ENCODE measurements around the gene CRYBB2.
A peak's percentile ranks its signal among the peaks of the same experiment; 100 is the strongest.
"Not testable (repeated sequence)": the region's sequence is repeated elsewhere in the genome, so short reads cannot be mapped to it uniquely, and the experiment has no call there.

The CRYBB2 gene

DNA sequence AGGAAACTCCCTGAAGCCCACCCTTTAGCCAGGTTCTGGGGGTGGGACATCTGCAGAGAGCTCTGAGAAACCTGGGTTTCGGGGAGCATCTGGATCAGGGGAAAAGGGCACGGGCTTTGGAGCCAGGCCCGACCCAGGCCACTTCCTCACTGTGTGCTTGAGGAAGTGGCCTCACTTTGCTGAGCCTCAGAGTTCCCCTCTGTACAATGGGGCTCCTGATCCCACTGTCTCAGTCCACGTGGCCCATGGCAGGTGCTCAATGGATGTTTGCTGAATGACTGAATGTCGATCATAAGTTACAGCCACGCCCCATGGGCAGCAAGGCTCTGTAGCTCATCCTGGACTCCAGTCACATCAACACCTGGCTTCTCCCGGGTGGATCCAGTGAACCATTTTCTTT lies 18.5 kb upstream of the CRYBB2 start:
- DNase-seq = no peak

DNA sequence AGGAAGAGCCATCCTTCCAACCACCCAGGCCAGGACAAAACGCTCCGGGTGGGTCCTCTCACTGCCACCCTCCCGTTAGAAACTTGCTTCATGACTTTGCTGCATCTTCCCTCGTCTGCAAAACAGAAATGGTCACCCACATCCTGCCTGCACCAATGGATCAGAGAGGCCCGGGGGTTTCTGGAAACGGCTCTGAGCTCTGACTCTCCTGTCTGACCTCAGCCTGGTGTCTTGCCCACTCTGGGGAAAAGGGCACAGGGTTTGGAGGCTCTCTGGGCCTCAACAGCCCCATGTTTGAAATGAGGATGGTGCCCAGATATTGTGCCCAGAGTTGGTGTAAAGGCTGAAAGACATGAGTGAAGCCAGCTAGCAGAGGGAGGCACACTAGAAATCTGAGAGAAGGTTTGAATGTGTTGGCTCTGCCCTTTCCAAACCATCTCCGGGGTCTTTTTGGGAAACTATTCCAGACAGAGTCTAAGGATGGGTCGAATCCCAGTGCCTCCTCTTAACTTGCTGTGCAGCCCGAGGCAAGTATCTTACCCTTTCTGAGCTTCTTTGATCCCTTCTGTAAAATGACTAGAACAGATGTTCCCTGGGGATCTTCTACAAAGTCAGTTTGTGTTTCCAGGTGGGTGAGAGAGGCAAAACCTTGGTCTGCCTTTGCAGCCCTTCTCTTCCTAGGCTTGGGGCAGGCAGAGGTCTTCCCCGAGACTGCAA lies 17.7 kb upstream of the CRYBB2 start:
- DNase-seq = no peak

DNA sequence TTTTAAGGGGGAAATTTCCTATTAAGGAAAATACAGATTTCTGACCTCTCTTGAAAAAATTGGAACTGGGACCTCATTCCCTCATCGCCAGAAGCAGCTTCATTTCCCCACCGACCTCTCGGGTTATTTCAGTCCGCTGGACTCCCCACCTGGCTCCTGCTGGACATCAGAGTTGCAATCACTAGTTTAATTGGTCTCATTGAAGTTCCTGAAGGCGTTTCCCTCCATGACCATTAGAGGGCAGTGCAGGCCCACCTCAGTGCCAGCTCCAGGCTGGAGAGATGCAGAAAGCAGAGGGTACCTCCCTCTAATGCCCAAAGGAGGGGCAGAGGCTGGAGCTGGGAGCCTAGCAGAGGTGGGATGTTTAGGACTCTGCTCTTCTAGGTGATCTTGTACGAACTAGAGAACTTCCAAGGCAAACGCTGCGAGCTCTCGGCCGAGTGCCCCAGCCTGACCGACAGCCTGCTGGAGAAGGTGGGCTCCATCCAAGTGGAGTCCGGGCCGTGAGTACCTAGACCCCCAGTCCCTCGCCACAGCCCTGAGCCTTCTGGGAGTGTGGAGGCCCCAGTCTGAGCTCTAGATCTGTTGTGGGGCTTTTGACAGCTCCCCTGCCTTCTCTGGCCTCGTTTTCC lies 17.0 kb upstream of the CRYBB2 start:
- DNase-seq = peak; percentile 48

DNA sequence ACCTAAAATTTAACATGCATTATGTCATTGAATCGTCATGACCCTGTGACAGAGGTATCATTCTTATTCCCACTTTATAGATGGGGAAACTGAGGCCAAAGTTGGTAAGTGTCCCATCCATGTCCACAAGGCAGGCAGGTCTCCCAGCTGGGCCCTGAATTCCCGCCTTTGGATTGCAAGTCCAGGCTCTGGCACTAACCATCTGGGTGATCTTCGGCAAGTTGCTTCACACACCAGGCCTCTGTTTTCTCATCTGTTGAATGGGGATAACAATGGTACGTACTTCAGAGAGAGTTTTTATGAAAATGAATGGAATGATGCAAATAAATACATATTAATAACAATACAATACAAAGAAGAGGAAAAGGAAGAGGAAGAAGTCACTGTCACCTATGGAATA lies 16.4 kb upstream of the CRYBB2 start:
- DNase-seq = no peak

DNA sequence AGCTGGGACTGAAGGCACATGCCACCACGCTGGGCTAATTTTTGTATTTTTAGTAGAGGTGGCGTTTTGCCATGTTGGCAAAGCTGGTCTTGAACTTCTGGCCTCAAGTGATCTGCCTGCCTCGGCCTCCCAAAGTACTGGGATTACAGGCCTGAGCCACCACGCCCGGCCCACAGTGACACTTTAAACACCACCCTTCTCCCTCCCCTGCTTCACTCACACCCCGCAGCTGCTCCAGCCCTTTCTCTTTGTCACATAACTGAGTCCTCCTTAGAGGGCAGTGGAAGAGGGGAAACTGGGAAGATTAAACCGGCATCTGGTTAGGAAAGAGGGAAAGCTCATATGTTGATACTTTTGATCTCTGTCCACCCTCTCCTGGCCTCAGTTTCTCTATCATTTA lies 14.9 kb upstream of the CRYBB2 start:
- not testable (repeated sequence) for DNase-seq

DNA sequence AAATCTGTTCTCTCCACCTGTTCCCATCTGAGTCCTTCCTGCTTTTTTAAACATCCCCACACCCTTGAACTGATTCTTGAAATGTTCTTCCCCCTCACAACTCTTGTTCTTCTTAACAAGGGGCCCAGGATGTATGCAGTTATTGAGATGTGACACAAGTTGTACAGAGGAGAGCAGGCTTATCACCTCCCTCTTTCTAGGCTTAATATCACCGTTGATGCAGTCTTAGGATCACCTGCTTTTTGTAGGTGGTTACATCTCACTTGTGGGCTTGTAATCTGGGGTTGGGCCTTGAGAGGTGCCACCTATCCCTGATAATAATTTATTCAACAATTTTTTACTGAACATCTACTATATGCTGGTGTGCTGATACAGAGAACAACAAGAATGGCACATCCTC lies 13.6 kb upstream of the CRYBB2 start:
- DNase-seq = no peak

DNA sequence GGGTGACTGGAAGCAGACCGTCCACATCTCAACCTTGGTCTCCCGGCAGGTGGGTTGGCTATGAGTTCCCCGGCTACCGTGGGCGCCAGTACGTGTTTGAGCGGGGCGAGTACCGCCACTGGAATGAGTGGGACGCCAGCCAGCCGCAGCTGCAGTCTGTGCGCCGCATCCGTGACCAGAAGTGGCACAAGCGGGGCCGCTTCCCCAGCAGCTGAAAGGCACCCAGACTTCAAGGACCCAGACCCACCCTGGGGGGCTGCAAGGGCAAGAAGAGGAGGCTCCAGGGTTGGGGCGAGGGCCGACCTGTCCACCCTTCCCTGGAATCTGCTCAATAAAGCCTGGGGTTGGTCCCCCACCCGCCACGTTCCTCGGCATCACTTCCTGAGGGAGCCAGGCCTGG lies 12.4 kb upstream of the CRYBB2 start:
- no peak for DNase-seq

DNA sequence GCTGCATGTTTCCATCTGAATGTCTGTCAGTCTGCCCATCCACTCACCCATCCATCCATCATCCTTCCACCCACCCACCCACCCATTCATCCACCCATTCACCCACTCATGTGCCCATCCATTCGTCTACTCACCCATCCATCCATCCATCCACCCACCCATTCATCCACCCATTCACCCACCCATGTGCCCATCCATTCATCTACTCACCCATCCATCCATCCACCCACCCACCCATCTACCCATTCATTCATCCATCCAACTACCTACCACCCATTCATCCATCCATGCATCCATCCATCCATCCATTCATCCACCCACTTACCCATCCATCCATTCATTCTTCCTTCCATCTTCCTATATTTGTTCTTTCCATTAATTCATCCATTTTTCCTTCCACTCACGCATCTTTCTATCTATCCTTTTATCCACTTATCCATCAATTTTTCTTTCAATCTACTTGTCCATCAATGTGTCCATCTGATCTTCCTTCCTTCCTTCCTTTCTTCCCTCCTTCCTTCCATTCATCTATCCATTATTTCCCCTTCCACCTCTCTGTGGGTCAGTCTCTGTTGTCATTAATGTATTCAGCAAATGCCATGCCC lies 11.8 kb upstream of the CRYBB2 start:
- no peak for DNase-seq

DNA sequence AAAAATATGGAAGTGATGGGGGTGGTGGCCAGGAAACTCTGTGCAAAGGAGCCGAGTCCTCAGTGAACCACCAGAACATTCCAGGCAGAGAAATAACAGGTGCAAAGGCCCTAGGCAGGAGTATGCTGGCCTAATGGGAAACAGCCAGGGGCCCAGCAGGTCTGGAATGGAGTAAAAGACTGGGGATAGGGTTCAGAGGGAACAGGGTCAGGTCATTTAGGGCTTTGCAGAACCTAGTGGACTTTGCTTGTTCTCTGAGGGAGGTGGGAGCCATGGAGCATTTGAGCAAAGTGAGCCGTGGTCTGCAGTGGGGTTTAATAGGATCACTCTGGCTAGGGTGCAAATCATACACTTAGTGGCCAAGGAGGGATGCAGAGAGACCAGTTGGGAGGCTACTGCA lies 11.1 kb upstream of the CRYBB2 start:
- no peak for DNase-seq

DNA sequence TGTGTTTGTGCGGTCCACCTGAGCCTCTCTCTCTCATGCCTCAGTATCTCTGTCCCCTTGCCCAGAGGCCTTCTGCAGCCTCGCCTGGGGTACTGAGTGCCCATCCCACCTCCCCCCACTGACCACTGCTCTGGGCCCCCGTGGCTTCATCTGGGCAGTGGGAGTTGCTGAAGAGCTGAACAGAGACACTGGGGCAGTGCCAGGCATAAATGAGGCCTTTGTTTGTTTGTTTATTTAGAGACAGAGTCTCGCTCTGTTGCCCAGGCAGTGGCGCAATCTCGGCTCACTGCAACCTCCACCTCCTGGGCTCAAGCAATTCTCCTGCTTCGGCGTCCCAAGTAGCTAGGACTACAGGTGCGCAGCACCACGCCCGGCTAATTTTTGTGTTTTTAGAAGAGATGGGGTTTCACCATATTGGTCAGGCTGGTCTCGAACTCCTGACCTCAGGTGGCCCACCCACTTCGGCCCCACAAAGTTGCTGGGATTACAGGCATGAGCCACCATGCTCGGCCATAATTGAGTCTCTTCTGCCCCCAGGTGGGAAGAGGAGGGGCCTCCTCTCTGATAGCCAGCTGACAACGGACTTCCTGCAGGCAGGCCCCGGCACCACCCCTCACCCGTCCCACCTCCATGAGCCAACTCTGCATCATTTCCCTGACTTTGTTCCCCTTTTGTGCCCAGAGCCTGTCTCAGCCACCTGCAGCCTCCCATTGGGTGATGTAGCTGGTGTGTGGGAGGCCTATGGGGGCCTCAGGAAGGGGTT lies 10.5 kb upstream of the CRYBB2 start:
- DNase-seq = no peak

DNA sequence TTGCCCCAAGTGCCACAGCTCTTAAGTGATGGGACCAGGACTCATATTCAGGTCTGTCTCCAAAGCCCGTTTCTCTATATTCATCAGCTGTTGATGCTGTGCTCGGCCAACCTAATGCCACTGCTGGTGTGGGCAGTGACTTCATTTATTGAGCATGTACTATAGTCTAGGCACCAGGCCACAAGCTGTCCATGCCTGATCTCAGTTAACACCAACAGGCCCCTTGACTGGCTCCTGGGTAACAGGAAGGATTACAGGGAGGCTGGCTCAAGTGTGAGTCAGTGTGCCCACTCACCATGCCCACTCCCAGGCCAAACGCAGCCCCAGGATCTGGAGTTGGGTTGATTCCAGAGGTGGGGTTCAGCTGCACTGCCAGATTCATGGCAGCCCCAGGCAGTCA lies 8.6 kb upstream of the CRYBB2 start:
- no peak for DNase-seq

DNA sequence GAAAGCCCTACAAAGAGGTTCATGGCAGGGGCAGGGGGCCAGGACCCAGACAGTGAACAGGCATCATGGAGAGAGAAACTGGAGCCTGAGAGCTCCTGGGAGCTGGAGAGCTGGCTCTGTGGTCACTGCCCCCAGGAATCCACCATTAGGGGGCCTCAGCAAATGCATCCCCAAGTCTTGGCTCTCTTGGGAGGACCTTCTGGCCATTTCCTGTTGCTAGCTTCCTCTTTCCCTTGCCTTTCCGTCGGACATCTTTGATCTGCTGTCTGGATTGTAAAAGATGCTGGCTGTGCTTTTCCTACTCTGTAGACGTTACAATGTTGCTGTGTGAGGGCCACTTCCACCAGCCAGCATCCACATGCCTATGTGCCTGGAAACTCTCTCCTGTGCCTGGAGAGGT lies 7.1 kb upstream of the CRYBB2 start:
- DNase-seq = no peak

DNA sequence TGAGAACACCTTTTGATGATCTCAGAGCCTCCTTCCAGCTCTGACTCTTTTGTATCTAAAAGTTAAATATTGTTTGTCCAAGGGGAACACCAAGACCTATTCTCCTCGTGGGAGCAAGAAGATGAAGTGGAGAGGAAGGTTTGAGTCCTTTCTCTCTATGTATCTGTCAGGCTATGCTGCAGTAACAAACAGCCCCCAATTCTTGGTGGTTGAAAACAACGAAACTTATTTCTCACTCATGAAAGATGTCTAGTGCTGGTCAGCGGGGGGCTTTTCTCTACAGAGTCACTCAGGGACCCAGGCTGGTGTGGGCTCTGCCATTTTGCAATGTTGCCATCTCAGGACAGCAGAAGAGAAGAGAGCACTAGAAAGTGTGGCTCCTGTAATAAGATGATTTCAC lies 6.2 kb upstream of the CRYBB2 start:
- DNase-seq = no peak

DNA sequence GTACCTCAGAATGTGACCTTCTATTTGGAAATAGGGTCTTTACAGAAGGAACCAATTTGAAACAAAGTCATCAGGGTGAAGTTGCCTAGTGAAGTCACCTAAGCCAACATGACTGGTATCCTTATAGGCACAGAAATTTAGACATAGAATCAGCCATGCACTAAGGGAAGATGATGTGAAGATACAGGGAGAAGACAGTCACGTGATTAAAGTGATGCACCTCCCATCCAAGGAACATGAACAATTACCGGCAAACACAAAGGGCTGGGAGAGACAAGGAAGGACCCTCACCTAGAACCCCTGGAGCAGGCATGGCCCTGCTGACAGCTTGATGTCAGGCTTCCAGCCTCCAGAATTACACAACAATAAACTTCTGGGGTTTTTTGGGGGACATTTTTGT lies 3.2 kb upstream of the CRYBB2 start:
- no peak for DNase-seq

DNA sequence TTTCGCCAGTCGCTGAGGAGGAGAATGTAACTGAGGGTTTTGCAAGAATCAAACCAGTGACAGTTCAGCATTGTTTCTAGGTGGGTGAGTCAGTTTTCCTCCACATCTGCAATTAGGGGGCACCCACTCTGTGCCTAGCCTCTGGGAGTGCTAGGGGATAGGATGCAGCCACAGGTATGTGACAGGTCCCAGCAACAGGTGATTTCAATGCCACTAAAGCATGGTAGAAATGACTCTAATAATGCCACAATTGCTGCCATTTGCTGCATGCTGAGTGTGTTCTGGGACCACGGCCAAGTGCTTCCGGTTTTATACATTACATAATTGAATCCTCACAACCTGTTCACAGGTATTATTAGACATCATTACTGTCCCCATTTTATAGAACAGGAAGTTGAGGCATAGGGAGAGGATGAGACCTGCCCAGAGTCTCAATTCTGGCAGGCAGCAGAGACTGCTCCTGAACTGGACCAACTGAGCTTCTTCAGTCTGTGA lies 556 bp downstream of the CRYBB2 start:
- DNase-seq = no peak

DNA sequence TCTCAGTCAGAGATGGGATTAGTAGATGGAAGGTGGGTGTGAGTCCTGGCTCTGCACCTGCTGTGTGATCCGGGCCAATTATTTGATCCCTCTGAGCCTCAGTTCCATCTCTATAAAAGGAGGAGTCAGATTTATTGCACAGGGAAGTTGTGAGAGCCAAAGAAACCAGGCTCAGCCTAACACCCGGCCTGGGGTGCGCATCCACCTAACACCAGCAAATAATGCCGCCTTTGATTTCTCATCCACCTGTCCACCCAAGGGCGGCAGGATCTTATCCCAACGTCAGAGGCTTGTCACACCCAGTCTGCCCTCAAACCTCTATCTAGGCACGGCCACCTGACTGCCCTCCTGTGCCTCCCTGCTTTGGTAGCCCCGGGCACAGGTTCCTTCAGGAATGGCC lies 2.4 kb downstream of the CRYBB2 start:
- DNase-seq = no peak

DNA sequence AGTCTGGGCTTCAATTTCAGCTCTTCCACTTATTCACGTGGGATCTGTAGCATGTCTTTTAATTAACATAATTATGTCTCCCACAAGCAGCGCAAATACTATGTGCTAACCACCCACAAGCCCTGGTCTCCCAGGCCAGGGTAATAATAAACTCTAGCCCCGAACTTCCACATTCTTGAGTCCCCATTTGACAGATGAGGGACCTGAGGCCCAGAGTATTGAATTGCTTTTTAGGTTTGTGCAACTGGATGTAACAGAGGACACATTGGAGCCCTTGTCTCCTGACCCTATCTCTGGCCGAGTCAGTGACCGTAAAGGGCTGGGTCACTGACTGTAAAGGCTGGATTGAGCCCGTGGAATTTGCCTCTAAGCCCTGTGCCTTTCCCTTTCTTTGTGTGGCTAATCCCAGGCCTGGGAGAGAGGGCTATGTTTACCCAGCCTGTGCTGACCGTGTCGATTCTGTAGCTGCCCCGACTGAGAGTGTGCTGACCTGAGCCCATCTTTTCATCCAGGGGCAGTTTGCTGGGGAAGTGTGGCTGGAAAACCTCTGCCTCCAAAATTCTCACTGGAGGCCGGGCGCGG lies 3.9 kb downstream of the CRYBB2 start:
- DNase-seq = no peak

DNA sequence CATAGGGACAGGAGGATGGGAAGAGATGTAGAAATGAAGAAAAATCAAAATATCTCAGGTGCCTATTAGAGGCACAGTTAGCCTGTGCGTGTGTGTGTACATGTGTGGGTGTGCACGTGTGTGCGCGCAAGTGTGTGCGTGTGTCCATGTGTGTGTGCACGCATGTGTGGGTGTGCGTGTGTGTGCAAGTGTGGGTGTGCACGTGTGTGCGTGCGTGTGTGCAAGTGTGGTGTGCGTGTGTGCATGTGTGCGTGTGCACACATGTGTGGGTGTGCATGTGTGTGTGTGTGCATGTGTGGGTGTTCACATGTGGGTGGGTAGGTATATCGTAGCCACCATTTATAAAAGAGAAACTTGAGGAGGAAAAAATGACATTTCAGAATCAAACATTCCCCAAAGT lies 9.4 kb downstream of the CRYBB2 start:
- no peak for DNase-seq

DNA sequence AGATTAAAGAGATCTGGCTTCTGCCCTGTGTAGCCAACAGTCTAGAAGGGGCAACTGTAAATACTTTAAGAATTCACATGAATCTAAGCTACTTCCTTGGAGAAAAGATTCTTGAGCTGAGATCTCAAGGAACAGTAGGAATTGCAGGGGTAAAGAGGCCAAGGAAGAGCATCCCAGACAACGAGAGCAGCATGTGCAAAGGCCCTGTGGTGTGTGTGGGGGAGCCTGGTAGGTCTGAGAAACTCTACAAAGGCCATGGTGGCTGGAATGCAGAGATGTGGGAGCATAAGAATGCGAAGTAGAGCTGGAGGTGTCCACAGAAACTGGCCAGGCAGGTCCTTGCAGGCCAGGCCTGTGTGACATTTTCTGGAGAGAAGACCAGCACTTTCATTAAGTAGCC lies 11.3 kb downstream of the CRYBB2 start:
- not testable (repeated sequence) for DNase-seq

DNA sequence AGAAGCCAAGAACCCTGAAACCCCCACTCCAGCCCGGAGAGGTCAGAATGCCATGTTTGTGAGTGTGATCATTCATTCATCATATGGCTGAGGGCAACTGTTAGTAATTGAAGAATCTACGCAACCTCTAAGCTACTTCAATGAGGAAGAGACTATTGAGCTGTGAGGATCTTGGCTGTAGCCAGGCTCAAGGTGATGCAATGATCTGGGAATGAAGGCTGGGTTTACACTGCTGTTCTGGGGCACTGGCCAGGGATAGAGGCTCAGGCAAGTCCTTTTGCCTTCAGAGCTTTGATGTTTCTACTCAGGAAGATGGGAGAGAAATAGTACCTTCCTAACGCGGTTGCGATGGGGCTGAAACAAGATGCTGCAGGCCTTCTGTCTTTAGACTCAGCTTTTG lies 12.9 kb downstream of the CRYBB2 start:
- no peak for DNase-seq

DNA sequence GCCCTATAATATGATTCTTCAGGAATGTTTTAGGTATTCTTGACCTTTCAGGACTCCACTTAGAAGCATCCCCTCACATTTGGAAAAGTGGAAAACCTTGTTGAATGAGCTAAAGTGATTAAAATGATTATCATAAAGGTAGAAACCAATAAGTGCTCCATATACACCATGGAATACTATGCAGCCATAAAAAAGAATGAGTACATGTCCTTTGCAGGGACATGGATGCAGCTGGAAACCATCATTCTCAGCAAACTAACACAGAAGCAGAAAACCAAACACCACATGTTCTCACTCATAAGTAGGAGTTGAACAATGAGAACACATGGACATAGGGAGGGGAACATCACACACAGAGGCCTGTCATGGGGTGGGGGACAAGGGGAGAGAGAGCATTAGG lies 14.3 kb downstream of the CRYBB2 start:
- not testable (repeated sequence) for DNase-seq

DNA sequence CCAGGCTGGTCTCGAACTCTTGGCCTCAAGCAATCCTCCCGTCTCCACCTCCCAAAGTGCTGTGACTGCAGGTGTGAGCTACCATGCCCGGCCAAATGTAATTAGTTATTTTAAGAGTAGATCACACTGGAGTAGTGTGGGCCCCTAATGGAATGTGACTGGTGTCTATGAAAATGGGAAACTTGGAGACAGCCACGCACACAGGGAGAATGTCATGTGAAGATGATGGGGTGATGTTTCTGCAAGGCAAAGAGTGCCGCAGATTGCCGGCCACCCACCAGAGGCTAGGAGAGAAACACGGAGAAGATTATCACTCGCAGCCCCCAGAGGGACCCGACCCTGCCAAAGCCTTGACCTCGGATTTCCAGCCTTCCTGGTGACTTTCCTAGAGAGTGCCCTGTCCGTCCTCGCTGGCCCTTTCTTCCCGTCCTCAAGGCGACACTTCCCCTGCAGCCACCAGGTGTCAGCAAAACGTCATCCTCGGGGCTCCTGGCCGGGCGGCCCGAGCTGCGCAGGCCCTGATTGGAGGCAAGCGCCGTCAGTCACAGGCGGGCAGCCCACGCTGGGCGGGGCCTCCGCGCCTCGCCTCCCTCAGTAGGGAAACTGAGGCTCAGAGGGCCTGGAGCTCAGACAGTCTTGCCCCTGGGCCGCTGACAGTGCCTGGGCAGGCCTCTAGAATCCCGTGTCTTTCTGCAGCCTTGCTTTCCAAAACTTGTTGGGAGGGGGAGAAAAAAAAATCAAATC lies 16.3 kb downstream of the CRYBB2 start:
- DNase-seq = peak; percentile 71

DNA sequence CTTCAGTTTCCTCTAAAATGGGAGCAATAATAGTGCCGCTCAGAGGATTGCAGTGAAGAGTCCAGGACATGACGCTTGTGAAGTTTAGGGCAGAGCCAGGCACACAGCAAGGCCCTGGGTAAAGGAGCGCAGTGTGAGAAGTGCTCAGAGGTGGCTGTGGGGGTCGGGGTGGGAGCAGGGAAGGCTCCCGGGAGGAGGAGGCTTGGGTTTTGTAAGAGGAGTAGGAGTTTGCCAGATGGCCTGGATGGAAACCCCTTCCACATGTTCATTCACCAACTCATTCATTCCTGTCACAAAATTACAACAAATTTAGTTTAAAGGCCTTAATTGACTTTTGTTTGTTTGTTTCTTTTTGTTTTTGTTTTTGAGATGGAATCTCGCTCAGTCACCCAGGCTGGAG lies 17.0 kb downstream of the CRYBB2 start:
- DNase-seq = no peak
